EH (cell line): Measurements from ENCODE around the gene MAP3K6.
"Not testable (repeated sequence)": the region's sequence is repeated elsewhere in the genome, so short reads cannot be mapped to it uniquely, and the experiment has no call there.

ENCODE experiments used
- DNase-seq: peaks from one replicate; pipeline ENCODE4 v3.0.0-alpha.2; 2015; ENCODE audit warnings: low read depth

MAP3K6 gene, protein sequence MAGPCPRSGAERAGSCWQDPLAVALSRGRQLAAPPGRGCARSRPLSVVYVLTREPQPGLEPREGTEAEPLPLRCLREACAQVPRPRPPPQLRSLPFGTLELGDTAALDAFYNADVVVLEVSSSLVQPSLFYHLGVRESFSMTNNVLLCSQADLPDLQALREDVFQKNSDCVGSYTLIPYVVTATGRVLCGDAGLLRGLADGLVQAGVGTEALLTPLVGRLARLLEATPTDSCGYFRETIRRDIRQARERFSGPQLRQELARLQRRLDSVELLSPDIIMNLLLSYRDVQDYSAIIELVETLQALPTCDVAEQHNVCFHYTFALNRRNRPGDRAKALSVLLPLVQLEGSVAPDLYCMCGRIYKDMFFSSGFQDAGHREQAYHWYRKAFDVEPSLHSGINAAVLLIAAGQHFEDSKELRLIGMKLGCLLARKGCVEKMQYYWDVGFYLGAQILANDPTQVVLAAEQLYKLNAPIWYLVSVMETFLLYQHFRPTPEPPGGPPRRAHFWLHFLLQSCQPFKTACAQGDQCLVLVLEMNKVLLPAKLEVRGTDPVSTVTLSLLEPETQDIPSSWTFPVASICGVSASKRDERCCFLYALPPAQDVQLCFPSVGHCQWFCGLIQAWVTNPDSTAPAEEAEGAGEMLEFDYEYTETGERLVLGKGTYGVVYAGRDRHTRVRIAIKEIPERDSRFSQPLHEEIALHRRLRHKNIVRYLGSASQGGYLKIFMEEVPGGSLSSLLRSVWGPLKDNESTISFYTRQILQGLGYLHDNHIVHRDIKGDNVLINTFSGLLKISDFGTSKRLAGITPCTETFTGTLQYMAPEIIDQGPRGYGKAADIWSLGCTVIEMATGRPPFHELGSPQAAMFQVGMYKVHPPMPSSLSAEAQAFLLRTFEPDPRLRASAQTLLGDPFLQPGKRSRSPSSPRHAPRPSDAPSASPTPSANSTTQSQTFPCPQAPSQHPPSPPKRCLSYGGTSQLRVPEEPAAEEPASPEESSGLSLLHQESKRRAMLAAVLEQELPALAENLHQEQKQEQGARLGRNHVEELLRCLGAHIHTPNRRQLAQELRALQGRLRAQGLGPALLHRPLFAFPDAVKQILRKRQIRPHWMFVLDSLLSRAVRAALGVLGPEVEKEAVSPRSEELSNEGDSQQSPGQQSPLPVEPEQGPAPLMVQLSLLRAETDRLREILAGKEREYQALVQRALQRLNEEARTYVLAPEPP (N-terminal part only)

GRCh38 chr1:27366411-27367159 lies at the start of gene MAP3K6:
Gene MAP3K6 (minus strand): TSS chr1:27366961. CDS start chr1:27366597, 364 bp downstream.
- DNase-seq: peak; percentile 86

DNA sequence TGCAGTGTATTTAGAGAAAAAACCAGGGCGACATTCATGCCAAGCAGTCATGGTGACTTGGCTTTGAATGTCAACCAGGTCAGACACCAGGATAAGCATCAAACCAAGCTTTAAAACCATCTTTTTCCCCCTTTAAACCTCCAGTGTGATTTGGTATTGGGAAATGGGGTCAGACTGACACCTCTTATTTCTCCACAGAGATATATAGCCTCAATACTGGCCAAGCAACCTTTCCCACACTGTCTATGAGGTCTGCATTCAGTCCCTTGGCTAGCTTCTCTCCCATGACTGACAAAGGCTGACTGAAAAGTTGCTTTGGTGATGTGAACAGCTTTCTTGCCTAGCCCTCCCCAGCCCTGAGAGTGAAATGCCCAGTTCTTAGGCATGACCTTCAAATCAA lies 47.3 kb upstream of the MAP3K6 start:
- DNase-seq: no peak

- no peak for DNase-seq
Observed at GRCh38 chr1:27413004-27413403, 46.2 kb upstream of the MAP3K6 start.

GRCh38 chr1:27412502-27412901 lies 45.7 kb upstream of the MAP3K6 start:
- no peak for DNase-seq

DNA sequence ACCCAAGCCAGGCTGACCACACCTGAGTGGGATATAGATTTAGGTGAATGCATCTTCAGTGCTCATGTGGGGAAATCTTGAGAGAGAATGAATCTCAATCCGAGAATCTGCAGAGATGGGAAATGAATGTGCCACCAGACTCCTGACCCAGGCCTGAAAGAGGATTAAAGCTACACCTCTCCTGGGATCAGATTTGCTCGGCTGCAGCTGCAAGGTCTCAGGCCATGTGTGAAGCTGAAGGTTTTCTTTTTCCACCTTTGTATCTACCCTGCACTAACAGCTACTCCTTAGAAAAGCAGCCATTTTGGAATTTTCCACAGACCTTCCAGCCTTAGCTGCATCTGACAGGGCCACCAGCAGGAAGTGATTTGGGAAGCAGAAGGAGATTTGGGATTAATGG lies 43.9 kb upstream of the MAP3K6 start:
- no peak for DNase-seq

GRCh38 chr1:27409669-27410068 lies 42.9 kb upstream of the MAP3K6 start:
- DNase-seq: no peak

- no peak for DNase-seq
Observed at GRCh38 chr1:27408151-27408550, 41.4 kb upstream of the MAP3K6 start.

- not testable (repeated sequence) for DNase-seq
Observed at GRCh38 chr1:27406791-27407190, 40.0 kb upstream of the MAP3K6 start.

DNA sequence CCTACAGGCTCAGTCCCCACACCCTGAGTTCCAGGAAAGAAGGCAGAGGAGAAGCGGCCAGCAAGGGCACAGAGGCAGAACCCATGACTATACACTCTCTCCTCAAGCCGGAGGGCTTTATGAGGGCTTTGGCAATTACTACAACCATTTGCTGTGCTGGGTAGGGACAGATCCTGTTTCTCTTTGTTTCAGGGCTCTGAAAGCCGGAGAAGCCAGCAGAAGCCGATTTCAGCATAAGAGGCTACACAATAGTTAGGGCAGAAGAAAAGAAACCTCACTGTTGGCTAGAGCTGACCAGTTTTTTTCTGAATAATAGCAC lies 39.6 kb upstream of the MAP3K6 start:
- no peak for DNase-seq

DNA sequence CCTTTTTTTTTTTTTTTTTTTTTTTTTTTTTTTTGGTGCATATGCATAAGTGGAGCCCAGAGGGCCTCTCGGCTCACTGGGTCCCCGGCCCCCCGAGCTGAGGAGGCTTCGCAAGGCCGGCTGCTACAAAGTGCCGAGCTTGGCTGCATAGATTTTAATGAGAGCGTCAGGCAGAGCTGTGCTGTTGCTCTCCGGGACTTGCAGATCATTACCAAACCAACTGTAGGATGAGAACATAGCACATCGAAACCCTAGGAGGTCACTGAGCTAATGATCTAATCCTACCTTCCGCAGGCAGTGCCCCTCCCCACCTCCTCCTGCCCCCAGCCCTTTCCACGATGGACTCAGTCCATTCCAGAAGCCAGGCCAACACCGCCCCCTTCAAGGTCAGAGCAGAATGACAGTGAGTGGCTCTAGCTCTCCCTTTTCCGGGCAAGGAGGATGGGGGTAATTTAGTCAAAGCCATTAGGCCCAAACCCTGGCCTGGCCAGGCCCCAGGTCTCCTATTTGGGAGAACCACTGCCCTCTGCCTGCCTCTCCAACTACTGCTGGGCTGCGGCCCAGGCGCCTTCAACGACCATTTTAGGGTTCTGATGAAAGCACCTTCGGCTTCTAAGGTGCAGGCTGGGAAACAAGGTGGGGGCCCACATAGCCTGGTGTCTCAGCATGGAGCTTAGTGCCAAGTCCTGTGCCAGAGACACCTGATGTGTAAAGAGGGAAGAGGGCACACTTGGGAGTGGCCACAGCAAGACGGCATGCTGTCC lies 39.0 kb upstream of the MAP3K6 start:
- DNase-seq: not testable (repeated sequence)

- peak; percentile 76 for DNase-seq
Observed at GRCh38 chr1:27405074-27405473, 38.3 kb upstream of the MAP3K6 start.

DNA sequence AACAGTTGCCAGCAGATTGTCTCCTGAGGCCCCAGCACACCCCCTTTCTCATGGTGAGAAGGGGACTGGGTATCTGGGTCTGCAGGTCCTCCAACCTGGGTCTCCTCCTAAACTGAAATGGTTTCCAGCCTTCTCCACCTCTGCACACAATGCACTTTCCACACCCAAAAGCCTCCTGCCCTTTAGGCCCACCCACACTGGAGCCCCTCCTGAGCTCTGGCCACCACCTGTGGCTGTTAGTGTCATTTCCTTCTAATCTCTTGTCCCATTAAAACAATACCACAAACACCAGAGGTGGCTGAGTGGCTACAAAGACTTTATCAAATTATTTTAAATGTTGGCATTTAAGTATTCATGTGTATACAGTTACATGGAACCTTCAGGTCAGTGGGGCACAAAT lies 37.2 kb upstream of the MAP3K6 start:
- no peak for DNase-seq

DNA sequence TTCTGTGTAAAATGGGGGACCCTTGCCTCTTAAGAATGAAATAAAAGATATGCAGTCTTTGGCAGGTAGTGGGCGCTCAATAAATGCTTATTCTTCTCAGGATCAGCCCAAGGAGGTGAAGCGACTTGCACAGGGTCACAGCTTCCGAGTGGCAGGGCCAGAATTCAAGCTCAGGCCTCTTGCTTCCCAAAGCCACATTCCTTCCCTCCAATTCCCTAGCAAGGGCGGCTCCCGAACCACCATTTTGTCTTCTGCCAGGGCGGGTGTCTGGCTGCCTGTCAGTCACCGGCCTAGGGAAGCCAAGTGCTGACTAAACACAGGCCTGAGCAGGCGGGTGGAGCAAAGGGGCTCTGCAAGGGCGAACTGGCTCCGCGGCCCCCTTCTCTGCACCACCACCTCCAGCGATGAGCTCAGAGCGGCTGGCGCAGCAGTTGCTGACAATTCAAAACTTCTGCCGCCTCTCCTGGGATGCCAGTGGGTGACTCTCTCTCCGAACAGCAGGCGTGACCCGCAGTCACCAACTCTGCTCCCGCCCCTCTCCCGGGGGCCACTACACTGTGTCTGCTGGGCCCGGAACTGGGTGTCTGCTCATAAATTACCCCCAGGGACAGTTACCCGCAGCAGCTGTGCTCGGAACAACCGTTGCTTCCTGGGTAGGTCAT lies 36.4 kb upstream of the MAP3K6 start:
- DNase-seq: peak; percentile 63

DNA sequence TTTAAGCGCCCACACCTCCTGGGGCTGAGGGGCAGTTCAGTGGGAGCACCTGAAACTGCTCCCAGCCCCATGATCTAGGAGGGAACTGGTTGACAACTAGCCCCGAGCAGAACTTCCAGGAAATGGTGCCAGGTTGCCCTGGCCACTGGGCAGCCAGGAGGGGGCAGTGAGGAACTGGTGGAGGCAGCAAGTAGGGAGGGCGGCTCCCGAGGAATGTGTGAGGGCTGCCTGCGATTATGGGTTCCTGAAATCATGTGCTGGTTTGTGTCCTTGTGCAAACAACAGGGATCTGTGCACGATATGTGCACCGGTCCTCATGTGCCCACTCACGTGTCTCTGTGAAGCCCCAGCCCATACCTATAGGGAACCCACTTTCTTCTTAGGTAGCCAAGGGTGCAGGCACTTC lies 35.6 kb upstream of the MAP3K6 start:
- DNase-seq: peak; percentile 68

GRCh38 chr1:27400963-27401341 lies 34.2 kb upstream of the MAP3K6 start:
- no peak for DNase-seq

- no peak for DNase-seq
Observed at GRCh38 chr1:27400082-27400962, 33.6 kb upstream of the MAP3K6 start.

- DNase-seq: no peak
Observed at GRCh38 chr1:27399251-27400025, 32.7 kb upstream of the MAP3K6 start.

DNA sequence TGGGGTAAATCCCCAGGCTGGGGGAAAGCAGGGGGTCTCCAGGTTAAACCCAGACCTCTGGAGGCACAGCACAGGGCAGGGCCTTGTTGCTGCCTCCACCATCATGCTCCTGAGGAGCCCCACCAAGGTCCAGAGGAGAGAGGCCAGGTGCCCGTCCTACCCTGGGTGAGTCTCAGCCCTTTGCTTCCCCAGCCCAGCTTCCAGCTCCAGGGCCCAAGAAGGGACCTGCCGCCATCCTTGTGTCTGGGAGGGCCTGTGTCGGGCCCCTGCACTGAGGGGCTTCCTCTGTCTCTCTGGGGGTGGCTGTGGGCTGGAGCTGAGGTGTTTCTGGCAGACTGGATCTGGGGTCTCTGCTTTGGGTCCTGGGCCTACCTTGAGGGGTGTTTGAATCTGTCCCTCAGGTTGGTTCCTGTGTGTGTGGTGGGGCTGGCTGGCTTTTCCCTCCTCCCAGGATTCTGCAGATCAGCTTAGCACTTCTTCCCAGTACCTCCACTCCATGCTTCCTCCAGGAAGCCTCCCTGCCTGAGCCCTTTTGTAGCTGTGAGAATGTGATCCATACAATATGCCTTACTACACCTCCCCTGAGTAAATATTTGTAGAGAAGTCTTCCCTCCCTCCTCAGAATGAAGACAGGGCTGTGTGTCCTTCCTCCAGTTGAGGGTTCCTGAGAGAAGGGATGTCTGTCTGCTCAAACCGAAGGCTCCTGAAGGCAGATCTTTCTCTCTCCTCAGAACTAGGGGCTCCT lies 31.8 kb upstream of the MAP3K6 start:
- no peak for DNase-seq
